Kidney epithelial cell (primary cell): ENCODE data around the gene C1orf198. TPM values are rescaled to one million over a fixed set of nuclear protein-coding genes. Genes with fewer than 3 reads are reported as not detected.

Experiments
- DNase-seq: peaks from one replicate; pipeline ENCODE4 v3.0.0-alpha.2; 2010; ENCODE audit warnings: low read depth
- H3K27me3 ChIP-seq: 2 replicates; pipeline ENCODE4 v1.6.0; 2011; ENCODE audit warnings: low read length; ENCODE audit not compliant: control insufficient read depth, insufficient read depth
- H3K36me3 ChIP-seq: 2 replicates; pipeline ENCODE4 v1.5.1; 2011; ENCODE audit warnings: low read length; ENCODE audit not compliant: control insufficient read depth, insufficient read depth
- H3K4me3 ChIP-seq: 2 replicates; pipeline ENCODE4 v1.5.1; 2011; ENCODE audit warnings: low read depth, mild to moderate bottlenecking, control low read depth, low read length
- total RNA-seq: library from RNA; depleted of rRNA; stranded (reverse); fragments of >200 nt; gene quantifications from 2 replicates; pipeline ENCODE4 v1.2.3, GENCODE V29; 2015
- TF ChIP-seq, protein P1 (sequence below): IDR thresholded peaks from 2 replicates; pipeline ENCODE4 v1.5.1; 2011; ENCODE audit warnings: mild to moderate bottlenecking, moderate library complexity, low read length, control low read depth, inconsistent platforms; ENCODE audit not compliant: insufficient read depth, poor library complexity, severe bottlenecking

Gene C1orf198
- total RNA-seq, 1 donor from 2014 or later, result 68.6 TPM

GRCh38 chr1:230868736-230869385, 540 bp upstream of the C1orf198 start:
- TF ChIP-seq, protein P1, sequence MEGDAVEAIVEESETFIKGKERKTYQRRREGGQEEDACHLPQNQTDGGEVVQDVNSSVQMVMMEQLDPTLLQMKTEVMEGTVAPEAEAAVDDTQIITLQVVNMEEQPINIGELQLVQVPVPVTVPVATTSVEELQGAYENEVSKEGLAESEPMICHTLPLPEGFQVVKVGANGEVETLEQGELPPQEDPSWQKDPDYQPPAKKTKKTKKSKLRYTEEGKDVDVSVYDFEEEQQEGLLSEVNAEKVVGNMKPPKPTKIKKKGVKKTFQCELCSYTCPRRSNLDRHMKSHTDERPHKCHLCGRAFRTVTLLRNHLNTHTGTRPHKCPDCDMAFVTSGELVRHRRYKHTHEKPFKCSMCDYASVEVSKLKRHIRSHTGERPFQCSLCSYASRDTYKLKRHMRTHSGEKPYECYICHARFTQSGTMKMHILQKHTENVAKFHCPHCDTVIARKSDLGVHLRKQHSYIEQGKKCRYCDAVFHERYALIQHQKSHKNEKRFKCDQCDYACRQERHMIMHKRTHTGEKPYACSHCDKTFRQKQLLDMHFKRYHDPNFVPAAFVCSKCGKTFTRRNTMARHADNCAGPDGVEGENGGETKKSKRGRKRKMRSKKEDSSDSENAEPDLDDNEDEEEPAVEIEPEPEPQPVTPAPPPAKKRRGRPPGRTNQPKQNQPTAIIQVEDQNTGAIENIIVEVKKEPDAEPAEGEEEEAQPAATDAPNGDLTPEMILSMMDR, result no peak
- no peaks in the 10 kb centered on the region for H3K27me3 ChIP-seq
- no peaks in the 10 kb centered on the region for H3K36me3 ChIP-seq
- no peak for DNase-seq
- peak overlapping the region; percentile 91 for H3K4me3 ChIP-seq

GRCh38 chr1:230867101-230867902, 1.0 kb downstream of the C1orf198 start:
- TF ChIP-seq, protein P1, result no peak
- DNase-seq, result no peak
- no peaks in the 10 kb centered on the region for H3K36me3 ChIP-seq
- H3K27me3 ChIP-seq, result no peaks in the 10 kb centered on the region
- H3K4me3 ChIP-seq, result peak overlapping the region; percentile 91

GRCh38 chr1:230866171-230867070, 1.9 kb downstream of the C1orf198 start:
- Histone ChIP-seq H3K27me3 (no peaks in the 10 kb centered on the region), H3K36me3 (no peaks in the 10 kb centered on the region), H3K4me3 (peak overlapping the region; percentile 91)
- TF ChIP-seq, protein P1, result no peak
- DNase-seq, result no peak

- no peak for DNase-seq
- Histone ChIP-seq H3K36me3 (no peaks in the 10 kb centered on the region), H3K27me3 (no peaks in the 10 kb centered on the region), H3K4me3 (no peak overlapping the region)
- TF ChIP-seq, protein P1, result no peak
These were observed 3.1 kb downstream of the C1orf198 start for GRCh38 chr1:230865062-230865817.

DNA sequence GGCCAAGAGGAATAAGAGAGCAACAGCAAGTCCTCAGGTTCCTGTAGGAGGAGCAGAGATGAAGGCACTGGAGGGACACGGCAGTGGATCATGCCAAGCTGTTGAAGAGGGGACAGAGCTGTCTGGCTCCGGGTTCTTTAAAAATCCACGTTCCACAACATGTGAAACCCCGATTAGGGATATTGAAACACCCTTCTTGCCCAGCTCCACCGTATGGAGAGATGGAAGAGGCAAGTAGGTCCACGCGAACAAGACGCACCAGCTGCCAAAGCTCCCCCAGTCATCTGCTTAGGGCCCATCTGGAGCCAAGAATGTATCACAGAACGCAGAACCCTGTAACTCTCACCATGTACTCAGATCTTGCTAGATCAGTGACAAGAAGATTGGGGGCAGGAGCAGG, 3.9 kb downstream of the C1orf198 start:
- Histone ChIP-seq H3K4me3 (no peak overlapping the region), H3K36me3 (no peaks in the 10 kb centered on the region), H3K27me3 (no peaks in the 10 kb centered on the region)
- TF ChIP-seq, protein P1, result no peak
- no peak for DNase-seq
